H1 (cell line): ENCODE results near the gene FBXO46. TPM values are rescaled to one million over a fixed set of nuclear protein-coding genes. Genes with fewer than 3 reads are reported as not detected.

ENCODE experiments used
- ATF3 ChIP-seq: IDR thresholded peaks from 2 replicates; pipeline ENCODE4 v1.6.1; 2011; ENCODE audit warnings: low read depth, mild to moderate bottlenecking, low read length; ENCODE audit not compliant: insufficient read depth
- BCL11A ChIP-seq, 2 experiments: IDR thresholded peaks; one replicate each; pipeline ENCODE4 v1.6.1; 2011; ENCODE audit warnings: low read depth in 2 of 2, low read length in 2 of 2, mild to moderate bottlenecking in 2 of 2
- CBX5 ChIP-seq: fragments of 300-800, 300-1000 bp; sonication (generic); IDR thresholded peaks from 2 replicates; pipeline ENCODE4 v1.7.1; 2016; ENCODE audit warnings: antibody characterized with exemption, low read length, low read depth
- CHD1 ChIP-seq: IDR thresholded peaks from 2 replicates; pipeline ENCODE4 v1.6.1; 2012; ENCODE audit warnings: low read depth, low read length, improper control_type of control experiment
- CHD2 ChIP-seq: IDR thresholded peaks from 2 replicates; pipeline ENCODE4 v1.6.1; 2012; ENCODE audit warnings: low read length, improper control_type of control experiment
- CREB1 ChIP-seq: IDR thresholded peaks from 2 replicates; pipeline ENCODE4 v1.6.1; 2012; ENCODE audit warnings: inconsistent platforms
- CTBP2 ChIP-seq: IDR thresholded peaks from 2 replicates; pipeline ENCODE4 v1.7.0; 2011; ENCODE audit warnings: borderline replicate concordance, mild to moderate bottlenecking, moderate library complexity, mixed read lengths, low read length; ENCODE audit not compliant: insufficient read depth, insufficient read length
- CTCF ChIP-seq, 3 experiments: IDR thresholded peaks; 1 replicate in 2 of 3; 2 replicates in 1 of 3; pipeline versions ENCODE4 v1.5.1 to v1.6.1; 2011; ENCODE audit warnings: low read length in 3 of 3, mild to moderate bottlenecking in 3 of 3, inconsistent platforms in 2 of 3, low read depth in 1 of 3, moderate library complexity in 1 of 3; ENCODE audit not compliant: insufficient read depth in 1 of 3; ENCODE audit errors: control extremely low read depth in 1 of 3
- EGR1 ChIP-seq: IDR thresholded peaks from 2 replicates; pipeline ENCODE4 v1.6.1; 2011; ENCODE audit warnings: low read depth, low read length, borderline replicate concordance
- JUND ChIP-seq: IDR thresholded peaks from 2 replicates; pipeline ENCODE4 v1.6.1; 2011; ENCODE audit warnings: mild to moderate bottlenecking, improper control_type of control experiment, low read length
- NRF1 ChIP-seq: IDR thresholded peaks from 2 replicates; pipeline ENCODE4 v1.6.1; 2011; ENCODE audit warnings: mild to moderate bottlenecking, low read depth, low read length, improper control_type of control experiment
- POU5F1 ChIP-seq: IDR thresholded peaks from 2 replicates; pipeline ENCODE4 v1.6.1; 2011; ENCODE audit warnings: low read depth, mild to moderate bottlenecking, low read length, moderate library complexity
- RAD21 ChIP-seq, 2 experiments: IDR thresholded peaks in 1 of 2; conservative IDR thresholded peaks in 1 of 2; 2 replicates each; pipeline ENCODE4 v1.6.1; 2011; ENCODE audit warnings: low read depth in 2 of 2, low read length in 2 of 2, improper control_type of control experiment in 1 of 2, inconsistent platforms in 1 of 2, mild to moderate bottlenecking in 1 of 2, moderate library complexity in 1 of 2
- RBBP5 ChIP-seq: IDR thresholded peaks from 2 replicates; pipeline ENCODE4 v1.7.1; 2012; ENCODE audit warnings: low read depth, mild to moderate bottlenecking, inconsistent platforms, low read length, moderate library complexity, borderline replicate concordance
- RFX5 ChIP-seq: IDR thresholded peaks from 2 replicates; pipeline ENCODE4 v1.6.1; 2011; ENCODE audit warnings: low read depth, low read length, improper control_type of control experiment, borderline replicate concordance
- RNF2 ChIP-seq: fragments of 200-900, 300-1000 bp; sonication (generic); IDR thresholded peaks from 2 replicates; pipeline ENCODE4 v1.7.1; 2016; ENCODE audit warnings: borderline replicate concordance, low read depth, mild to moderate bottlenecking, antibody characterized with exemption, low read length; ENCODE audit not compliant: poor library complexity, severe bottlenecking; ENCODE audit errors: missing control alignments
- SIN3A ChIP-seq, 2 experiments: IDR thresholded peaks in 1 of 2; conservative IDR thresholded peaks in 1 of 2; 2 replicates each; pipeline ENCODE4 v1.6.1; 2011 to 2012; ENCODE audit warnings: low read length in 2 of 2, improper control_type of control experiment in 1 of 2, low read depth in 1 of 2, mild to moderate bottlenecking in 1 of 2
- SP4 ChIP-seq: IDR thresholded peaks from 2 replicates; pipeline ENCODE4 v1.6.1; 2012; ENCODE audit warnings: low read length, inconsistent platforms
- TBP ChIP-seq: IDR thresholded peaks from 2 replicates; pipeline ENCODE4 v1.6.1; 2011; ENCODE audit warnings: low read depth, low read length, improper control_type of control experiment
- polyA plus RNA-seq, 7 experiments: library from polyadenylated mRNA; depleted of rRNA in 3 of 7; stranded (reverse) in 5 of 7; unstranded in 2 of 7; fragments of >200 nt in 5 of 7; fragments of 200-250 nt in 2 of 7; gene quantifications; 1 replicate in 5 of 7; 2 replicates in 1 of 7; 4 replicates in 1 of 7; pipeline versions ENCODE4 v1.2.1 to v1.2.3, GENCODE V29; 2011 to 2013; ENCODE audit warnings: missing spikeins in 2 of 7, mixed read lengths in 2 of 7
- total RNA-seq: library from RNA; stranded (reverse); fragmentation: NEBNext Ultra II Directional; extraction: Animal tissue kit (Norgen Biotek cat#: 25700); gene quantifications from 2 replicates; pipeline ENCODE4 v1.2.1, GENCODE V29; 2021

The FBXO46 gene
- total and polyA plus RNA-seq, 2 of the 8 experiments (the other 6 are each of a cell fraction or from before 2014, with no cell fraction given), result 11.2 to 38.9 TPM

GRCh38 chr19:45677351-45678230, 53.1 kb downstream of the FBXO46 start (continued):
- no peak for TF ChIP-seq CTCF (IDR thresholded peaks at IDR 0.05; ENCODE audit: control extremely low read depth in 1 of 3, insufficient read depth in 1 of 3, low read depth in 1 of 3, low read length in 3 of 3)
- peak; percentile 92; the same call in 1 of the 2 replicates for TF ChIP-seq EGR1
- no peak for TF ChIP-seq CBX5
- TF ChIP-seq JUND, result 0 out of 2 replicates have a peak, but pooled peaks have one; percentile 18
- no peak for TF ChIP-seq NRF1
- no peak for TF ChIP-seq SP4
- TF ChIP-seq RAD21 (IDR thresholded peaks at IDR 0.05 in 1 of 2, conservative IDR thresholded peaks at IDR 0.05 in 1 of 2; ENCODE audit: low read depth in 2 of 2, low read length in 2 of 2), result no peak
- TF ChIP-seq SIN3A (conservative IDR thresholded peaks at IDR 0.05 in 1 of 2, IDR thresholded peaks at IDR 0.05 in 1 of 2; ENCODE audit: low read depth in 1 of 2, low read length in 2 of 2), result peak in 1 of 2 experiments; percentile 63; a peak in 2 of 4 replicates
- TF ChIP-seq RFX5, result no peak
- TF ChIP-seq RBBP5, result no peak
- TF ChIP-seq TBP, result peak; percentile 37; the same call in 1 of the 2 replicates
- no peak for TF ChIP-seq CTBP2
- TF ChIP-seq CHD2, result no peak
- no peak; the same call in 1 of the 2 replicates for TF ChIP-seq CREB1
- no peak for TF ChIP-seq ATF3
- TF ChIP-seq BCL11A (IDR thresholded peaks at IDR 0.05; ENCODE audit: low read depth in 2 of 2, low read length in 2 of 2), result no peak
- TF ChIP-seq RNF2, result no peak
- 0 out of 2 replicates have a peak, but pooled peaks have one; percentile 45 for TF ChIP-seq CHD1
- no peak for TF ChIP-seq POU5F1
